Right cardiac atrium (tissue), 5 donors: ENCODE measurements around the gene WDR33. TPM values are rescaled to one million over a fixed set of nuclear protein-coding genes. Genes with fewer than 3 reads are reported as not detected.

Experiments
- ATAC-seq, 2 donors: fragments of 200-7000 bp; cut with Tn5 transposase; one replicate each; pipeline versions ENCODE4 v1.8.0 to v1.9.1; 2020; ENCODE audit warnings: moderate library complexity in 2 of 2, mild to moderate bottlenecking in 1 of 2
- DNase-seq, 3 donors: peaks; one replicate each; pipeline ENCODE4 v3.0.0-alpha.2; 2020
- H3K27ac ChIP-seq: one replicate; pipeline ENCODE4 v1.5.1; 2013; ENCODE audit warnings: mild to moderate bottlenecking, low read length, control low read depth, moderate library complexity
- H3K27me3 ChIP-seq: one replicate; pipeline ENCODE4 v1.6.1; 2013; ENCODE audit not compliant: control insufficient read depth, insufficient read depth
- H3K4me1 ChIP-seq: one replicate; pipeline ENCODE4 v1.6.1; 2013; ENCODE audit warnings: low read length; ENCODE audit not compliant: control insufficient read depth, insufficient read depth
- H3K4me3 ChIP-seq: one replicate; pipeline ENCODE4 v1.5.1; 2013; ENCODE audit warnings: low read length, control low read depth
- H3K9me3 ChIP-seq: one replicate; pipeline ENCODE4 v1.6.1; 2013; ENCODE audit warnings: low read length; ENCODE audit not compliant: control insufficient read depth
- WGBS: extraction: QIAGEN DNeasy Blood & Tissue Kit; methylation state at CpG from one replicate; pipeline ENCODE4 v1.1.7; 2013; 5-methylcytosine and 5-hydroxymethylcytosine counted together
- intact Hi-C, 4 donors: fragments of 100-400 bp; cut with DNase I; formaldehyde crosslinking; loops; one replicate each; pipeline versions ENCODE4 v1.11.0 to v1.14.0; 2022 to 2023
- polyA plus RNA-seq: library from polyadenylated mRNA; stranded (reverse); fragments of 200-250 nt; gene quantifications from one replicate; pipeline ENCODE4 v1.2.3, GENCODE V29; 2013
- total RNA-seq, 4 donors: library from RNA; stranded (reverse); fragmentation: NEBNext Ultra II Directional; extraction: Animal tissue kit (Norgen Biotek cat#: 25700); gene quantifications; one replicate each; pipeline ENCODE4 v1.2.1, GENCODE V29; 2021
- donor health status: healthy with polysubstance abuse.
- donor health status: DM: no; HTN: yes; CAD: no.
- donor health status: DM: no; HTN: no; CAD: no.
- donor health status: DM: no; HTN: yes; CAD: no; lungs with severe emphysema.
- donor health status: DM: yes; HTN: yes; CAD: no.

Gene WDR33
- total and polyA plus RNA-seq, 5 donors = 12.7 to 45.7 (median 40.9) TPM

DNA sequence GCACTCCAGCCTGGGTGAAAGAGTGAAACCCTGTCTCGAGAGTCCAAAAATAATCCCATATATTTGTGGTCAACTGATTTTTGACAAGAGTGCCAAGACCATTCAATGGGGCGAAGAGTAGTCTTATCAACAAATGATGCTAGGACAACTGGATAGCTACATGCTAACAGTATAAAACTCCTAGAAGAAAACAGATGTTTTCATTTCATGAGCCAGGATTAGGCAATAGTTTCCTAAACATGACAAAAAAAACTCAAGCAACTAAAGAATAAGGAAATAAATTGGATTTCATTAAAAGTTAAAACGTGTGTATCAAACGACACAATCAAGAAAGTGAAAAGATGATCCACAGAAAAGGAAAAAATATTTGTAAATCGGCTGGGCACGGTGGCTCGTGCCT is 141.9 kb downstream of the WDR33 start:
- Histone ChIP-seq H3K4me1 (peaks cover 12% of the 10 kb centered on the region), H3K4me3 (no peak overlapping the region), H3K27me3 (no peaks in the 10 kb centered on the region), H3K27ac (no peak overlapping the region), H3K9me3 (no peaks in the 10 kb centered on the region)
- intact Hi-C loops = no loop called here
- DNase-seq = no peak
- no peak for ATAC-seq
- 67% methylated on average over 7 of the region's 7 CpGs for WGBS

- H3K27ac ChIP-seq = peak overlapping the region; percentile 94
- DNase-seq = no peak
Observed at GRCh38 chr2:127665267-127665893, 145.6 kb downstream of the WDR33 start.

GRCh38 chr2:127664895-127665225 is 146.1 kb downstream of the WDR33 start:
- ATAC-seq = no peak
- Histone ChIP-seq H3K27me3 (no peaks in the 10 kb centered on the region), H3K9me3 (no peaks in the 10 kb centered on the region), H3K27ac (peak overlapping the region; percentile 94), H3K4me1 (peaks cover 27% of the 10 kb centered on the region), H3K4me3 (peak overlapping the region; percentile 34)
- intact Hi-C loops = no loop called here
- no peak for DNase-seq
- 80% methylated on average over 6 of the region's 6 CpGs for WGBS

More at GRCh38 chr2:127665267-127665893, 145.6 kb downstream of the WDR33 start:
- intact Hi-C loops = no loop called here
- whole genome bisulfite sequencing = 79% methylated on average over 8 of the region's 8 CpGs
- no peaks in the 10 kb centered on the region for H3K9me3 ChIP-seq
- H3K4me3 ChIP-seq = no peak overlapping the region
- ATAC-seq = no peak
- H3K27me3 ChIP-seq = no peaks in the 10 kb centered on the region
- peaks cover 27% of the 10 kb centered on the region for H3K4me1 ChIP-seq

GRCh38 chr2:127664065-127664894 is 146.7 kb downstream of the WDR33 start:
- H3K4me3 ChIP-seq = peak overlapping the region; percentile 34
- 16% methylated on average over 69 of the region's 69 CpGs for WGBS
- peak; percentile 34 for ATAC-seq
- H3K9me3 ChIP-seq = no peaks in the 10 kb centered on the region
- intact Hi-C loops = no loop called here
- peak in 2 of 3 donors; percentile 76 to 82 for DNase-seq
- no peaks in the 10 kb centered on the region for H3K27me3 ChIP-seq
- H3K4me1 ChIP-seq = peaks cover 31% of the 10 kb centered on the region
- H3K27ac ChIP-seq = peak overlapping the region; percentile 94

- Histone ChIP-seq H3K27me3 (no peaks in the 10 kb centered on the region), H3K4me1 (peaks cover 36% of the 10 kb centered on the region), H3K4me3 (peak overlapping the region; percentile 34), H3K27ac (peak overlapping the region; percentile 65), H3K9me3 (no peaks in the 10 kb centered on the region)
- WGBS = 50% methylated on average over 6 of the region's 6 CpGs
- ATAC-seq (no peak), DNase-seq (peak in 1 of 3 donors; percentile 42)
- intact Hi-C loops = no loop called here
Observed at GRCh38 chr2:127663566-127664064, 147.4 kb downstream of the WDR33 start.

GRCh38 chr2:127662937-127663565 is 147.9 kb downstream of the WDR33 start:
- Histone ChIP-seq H3K4me3 (no peak overlapping the region), H3K9me3 (no peaks in the 10 kb centered on the region), H3K4me1 (peaks cover 40% of the 10 kb centered on the region), H3K27ac (peak overlapping the region; percentile 65), H3K27me3 (no peaks in the 10 kb centered on the region)
- DNase-seq = peak in 1 of 3 donors; percentile 40
- WGBS = 56% methylated on average over 9 of the region's 9 CpGs
- no peak for ATAC-seq
- intact Hi-C loops = no loop called here

DNA sequence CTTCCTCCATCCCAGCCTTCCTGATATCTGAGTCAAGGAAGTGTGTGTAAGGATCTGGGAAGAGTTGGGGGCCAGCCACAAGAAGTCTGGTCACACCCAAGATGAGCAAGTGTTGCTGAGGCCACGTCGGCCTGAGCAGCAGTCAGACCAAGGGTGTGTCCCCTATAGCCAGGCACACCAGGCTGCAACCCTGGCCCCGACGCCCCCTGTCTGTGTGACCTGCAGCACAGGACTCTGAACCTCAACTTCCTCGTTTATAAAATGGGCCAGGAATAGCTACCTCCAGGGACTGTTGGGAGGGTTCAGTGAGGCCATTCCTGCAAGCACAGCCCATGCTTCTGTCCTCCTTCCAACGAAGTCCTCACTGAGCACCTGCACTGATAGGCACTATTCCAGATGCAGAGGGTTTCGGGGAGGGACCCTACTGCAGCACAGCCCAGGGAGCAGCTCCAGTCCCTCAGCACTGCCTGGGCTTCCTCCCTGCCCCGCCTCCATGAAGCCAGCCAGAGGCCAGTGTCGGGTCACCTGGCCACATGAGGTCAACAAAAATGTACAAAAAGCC is 148.9 kb downstream of the WDR33 start:
- H3K9me3 ChIP-seq = no peaks in the 10 kb centered on the region
- no peak overlapping the region for H3K4me3 ChIP-seq
- H3K27ac ChIP-seq = peak overlapping the region; percentile 71
- intact Hi-C loops = no loop called here
- 33% methylated on average over 9 of the region's 9 CpGs for WGBS
- no peaks in the 10 kb centered on the region for H3K27me3 ChIP-seq
- H3K4me1 ChIP-seq = peaks cover 46% of the 10 kb centered on the region
- ATAC-seq = peak; percentile 14 to 66
- DNase-seq = peak; percentile 73 to 81 (median 73)

DNA sequence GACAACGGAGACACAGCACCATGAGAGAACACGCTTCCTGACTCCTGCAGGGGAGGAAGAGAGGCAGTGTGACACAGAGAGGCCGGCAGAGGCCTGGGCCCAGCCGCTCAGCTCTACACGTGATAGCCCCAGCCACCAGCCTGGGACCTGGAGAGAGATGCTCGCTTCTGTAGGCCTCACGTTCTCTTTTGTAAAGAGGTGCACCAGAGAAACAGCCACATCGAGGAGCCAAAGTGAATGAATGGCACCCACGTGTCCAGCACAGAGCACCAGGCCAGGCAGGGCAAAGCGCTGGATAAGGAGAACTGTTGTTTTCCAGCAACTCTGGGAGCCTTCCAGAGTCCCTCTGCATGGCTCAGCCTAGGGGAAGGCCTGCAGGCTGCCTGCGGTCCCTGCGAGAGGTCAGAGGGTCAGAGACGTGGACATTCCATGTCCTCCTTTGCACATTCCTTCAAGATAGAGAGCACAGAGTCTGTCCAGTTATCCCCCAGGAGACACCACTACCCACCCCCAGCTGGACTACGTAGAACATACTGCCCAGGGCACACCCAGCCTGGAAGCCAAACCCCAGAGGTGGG is 149.8 kb downstream of the WDR33 start:
- Histone ChIP-seq H3K9me3 (no peaks in the 10 kb centered on the region), H3K27ac (peak overlapping the region; percentile 71), H3K4me3 (no peak overlapping the region), H3K4me1 (peaks cover 51% of the 10 kb centered on the region), H3K27me3 (no peaks in the 10 kb centered on the region)
- intact Hi-C loops = no loop called here
- peak in 2 of 3 donors; percentile 64 to 69 for DNase-seq
- ATAC-seq = peak; percentile 1 to 2
- WGBS = 55% methylated on average over 14 of the region's 14 CpGs

DNA sequence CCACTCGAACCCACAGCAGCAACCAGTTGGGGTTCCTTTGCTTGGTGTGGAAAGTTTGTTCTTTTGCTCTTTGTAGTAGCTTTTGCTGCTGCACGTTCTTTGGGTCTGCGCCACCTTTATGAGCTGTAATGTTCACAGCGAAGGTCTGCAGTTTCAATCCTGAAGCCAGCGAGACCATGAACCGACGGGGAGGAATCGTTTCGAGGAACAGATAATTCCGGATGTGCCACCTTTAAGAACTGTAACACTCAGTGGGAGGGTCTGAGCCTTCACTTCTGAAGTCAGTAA is 150.7 kb downstream of the WDR33 start:
- 86% methylated on average over 10 of the region's 10 CpGs for WGBS
- ATAC-seq = no peak
- no peak for DNase-seq
- Histone ChIP-seq H3K9me3 (no peaks in the 10 kb centered on the region), H3K27me3 (no peaks in the 10 kb centered on the region), H3K27ac (peak overlapping the region; percentile 88), H3K4me3 (no peak overlapping the region), H3K4me1 (peaks cover 48% of the 10 kb centered on the region)
- intact Hi-C loops = no loop called here

- Histone ChIP-seq H3K4me3 (no peak overlapping the region), H3K27ac (peak overlapping the region; percentile 94), H3K27me3 (no peaks in the 10 kb centered on the region), H3K4me1 (peaks cover 52% of the 10 kb centered on the region), H3K9me3 (no peaks in the 10 kb centered on the region)
- 48% methylated on average over 14 of the region's 14 CpGs for WGBS
- ATAC-seq (peak; percentile 64 to 78), DNase-seq (peak; percentile 76 to 84 (median 79))
- intact Hi-C loops = no loop called here
Observed at GRCh38 chr2:127659408-127660290, 151.3 kb downstream of the WDR33 start.
